Ectodermal cell (in vitro differentiated cells): Measurements from ENCODE around the gene SIRT5.

Source experiments
- H3K27ac ChIP-seq: 2 replicates; pipeline ENCODE4 v1.7.0; 2013; ENCODE audit warnings: mild to moderate bottlenecking, low read depth, low read length; ENCODE audit not compliant: insufficient read depth, poor library complexity, severe bottlenecking
- H3K27me3 ChIP-seq: 2 replicates; pipeline ENCODE4 v1.7.0; 2013; ENCODE audit warnings: mild to moderate bottlenecking, low read length; ENCODE audit not compliant: insufficient read depth, control insufficient read depth, poor library complexity, severe bottlenecking
- H3K36me3 ChIP-seq: one replicate; pipeline ENCODE4 v1.7.0; 2013; ENCODE audit warnings: low read length; ENCODE audit not compliant: control insufficient read depth, insufficient read depth
- H3K4me1 ChIP-seq: one replicate; pipeline ENCODE4 v1.7.0; 2013; ENCODE audit warnings: low read length; ENCODE audit not compliant: control insufficient read depth, insufficient read depth
- H3K4me3 ChIP-seq: 2 replicates; pipeline ENCODE4 v1.7.0; 2013; ENCODE audit warnings: low read depth, low read length, control low read depth; ENCODE audit not compliant: insufficient read depth
- H3K9me3 ChIP-seq: 2 replicates; pipeline ENCODE4 v1.7.0; 2013; ENCODE audit warnings: mild to moderate bottlenecking, low read length, moderate library complexity; ENCODE audit not compliant: control insufficient read depth
- WGBS, 2 experiments: methylation state at CpG; one replicate each; pipeline ENCODE4 v1.1.7; 2013; ENCODE audit warnings: missing lambda C conversion rate in 2 of 2; 5-methylcytosine and 5-hydroxymethylcytosine counted together

Gene SIRT5

GRCh38 chr6:13604135-13604534 is 29.7 kb downstream of the SIRT5 start:
- Histone ChIP-seq H3K36me3 (peaks cover 8% of the 10 kb centered on the region), H3K9me3 (no peaks in the 10 kb centered on the region), H3K27me3 (no peaks in the 10 kb centered on the region), H3K27ac (no peak overlapping the region), H3K4me1 (no peaks in the 10 kb centered on the region), H3K4me3 (no peak overlapping the region)
- 92 to 97% methylated on average over 4 of the region's 4 CpGs for WGBS, 2 experiments

GRCh38 chr6:13604546-13605416 is 30.4 kb downstream of the SIRT5 start:
- no peak overlapping the region for H3K4me3 ChIP-seq
- H3K27me3 ChIP-seq, result no peaks in the 10 kb centered on the region
- 95 to 96% methylated on average over 2 of the region's 2 CpGs for WGBS, 2 experiments
- peaks cover 8% of the 10 kb centered on the region for H3K36me3 ChIP-seq
- H3K9me3 ChIP-seq, result no peaks in the 10 kb centered on the region
- no peaks in the 10 kb centered on the region for H3K4me1 ChIP-seq
- no peak overlapping the region for H3K27ac ChIP-seq

GRCh38 chr6:13605634-13606033 is 31.2 kb downstream of the SIRT5 start:
- Histone ChIP-seq H3K9me3 (no peaks in the 10 kb centered on the region), H3K4me1 (no peaks in the 10 kb centered on the region), H3K27me3 (no peaks in the 10 kb centered on the region), H3K4me3 (no peak overlapping the region), H3K27ac (no peak overlapping the region), H3K36me3 (peaks cover 8% of the 10 kb centered on the region)
- 89 to 97% methylated on average over 4 of the region's 4 CpGs for WGBS, 2 experiments

- Histone ChIP-seq H3K9me3 (no peaks in the 10 kb centered on the region), H3K4me1 (peaks cover 7% of the 10 kb centered on the region), H3K36me3 (no peaks in the 10 kb centered on the region), H3K27ac (no peak overlapping the region), H3K4me3 (no peak overlapping the region), H3K27me3 (no peaks in the 10 kb centered on the region)
- WGBS, 2 experiments, result 93 to 95% methylated on average over 4 of the region's 4 CpGs
Measured at GRCh38 chr6:13611715-13612114, 37.3 kb downstream of the SIRT5 start.

GRCh38 chr6:13613029-13613594 is 38.7 kb downstream of the SIRT5 start:
- H3K27ac ChIP-seq, result no peak overlapping the region
- WGBS, 2 experiments, result 77 to 78% methylated on average over 3 of the region's 3 CpGs
- H3K36me3 ChIP-seq, result peaks cover 9% of the 10 kb centered on the region
- H3K9me3 ChIP-seq, result no peaks in the 10 kb centered on the region
- H3K4me3 ChIP-seq, result no peak overlapping the region
- no peaks in the 10 kb centered on the region for H3K27me3 ChIP-seq
- H3K4me1 ChIP-seq, result peaks cover 13% of the 10 kb centered on the region

GRCh38 chr6:13614126-13614925 is 39.9 kb downstream of the SIRT5 start:
- Histone ChIP-seq H3K27ac (peak overlapping the region; percentile 67), H3K4me3 (peak overlapping the region; percentile 58), H3K27me3 (no peaks in the 10 kb centered on the region), H3K36me3 (peaks cover 15% of the 10 kb centered on the region), H3K9me3 (no peaks in the 10 kb centered on the region), H3K4me1 (peaks cover 13% of the 10 kb centered on the region)
- 8 to 9% methylated on average over 38 of the region's 38 CpGs for WGBS, 2 experiments

GRCh38 chr6:13614926-13615791 is 40.8 kb downstream of the SIRT5 start, which contains the start of gene NOL7:
Gene NOL7, plus strand, starts transcription at chr6:13615335. Its CDS starts 24 bp downstream, at chr6:13615359.
- Histone ChIP-seq H3K4me3 (peak within 1 kb of the TSS; percentile 58), H3K27me3 (no peaks in the 10 kb centered on the region), H3K4me1 (peaks cover 13% of the 10 kb centered on the region), H3K9me3 (no peaks in the 10 kb centered on the region), H3K36me3 (peaks cover 18% of the 10 kb centered on the region), H3K27ac (peak within 1 kb of the TSS; percentile 67)
- 0% methylated on average over 85 of the region's 85 CpGs for WGBS, 2 experiments

- Histone ChIP-seq H3K27me3 (no peaks in the 10 kb centered on the region), H3K27ac (peak overlapping the region; percentile 52), H3K36me3 (peaks cover 21% of the 10 kb centered on the region), H3K4me3 (peak overlapping the region; percentile 58), H3K4me1 (peaks cover 13% of the 10 kb centered on the region), H3K9me3 (no peaks in the 10 kb centered on the region)
- WGBS, 2 experiments, result 1% methylated on average over 14 of the region's 14 CpGs
Measured at GRCh38 chr6:13615792-13616120, 41.4 kb downstream of the SIRT5 start.

GRCh38 chr6:13617066-13617465 is 42.7 kb downstream of the SIRT5 start:
- peaks cover 13% of the 10 kb centered on the region for H3K4me1 ChIP-seq
- no peak overlapping the region for H3K4me3 ChIP-seq
- no peaks in the 10 kb centered on the region for H3K27me3 ChIP-seq
- no peak overlapping the region for H3K27ac ChIP-seq
- H3K36me3 ChIP-seq, result peaks cover 28% of the 10 kb centered on the region
- 88 to 89% methylated on average over 2 of the region's 2 CpGs for WGBS, 2 experiments
- H3K9me3 ChIP-seq, result no peaks in the 10 kb centered on the region
